Ovary (tissue), 9 donors: Measurements from ENCODE around the gene JDP2. TPM values are rescaled to one million over a fixed set of nuclear protein-coding genes. Genes with fewer than 3 reads are reported as not detected.

Experiments
- DNase-seq, 5 donors: peaks; one replicate each; pipeline ENCODE4 v3.0.0-alpha.2; 2019 to 2020
- H3K27ac ChIP-seq, 2 donors: fragments of 200-600 bp; one replicate each; pipeline versions ENCODE4 v1.5.1 to v1.8.0; 2019 to 2022
- H3K27me3 ChIP-seq: fragments of 200-600 bp; one replicate; pipeline ENCODE4 v1.8.0; 2022
- H3K36me3 ChIP-seq: fragments of 200-600 bp; sonication (generic); one replicate; pipeline ENCODE4 v1.5.1; 2019
- H3K4me1 ChIP-seq: one replicate; pipeline ENCODE4 v1.8.1; 2013; ENCODE audit warnings: mild to moderate bottlenecking, moderate library complexity; ENCODE audit not compliant: insufficient read depth
- H3K4me3 ChIP-seq: fragments of 200-600 bp; sonication (generic); one replicate; pipeline ENCODE4 v1.5.1; 2017
- H3K9me3 ChIP-seq, 2 donors: fragments of 200-600 bp in 1 of 2; sonication (generic) in 1 of 2; one replicate each; pipeline versions ENCODE4 v1.5.1 to v1.8.1; 2013 to 2019; ENCODE audit warnings: mild to moderate bottlenecking in 1 of 2, moderate library complexity in 1 of 2
- CTCF ChIP-seq, 3 donors: fragments of 450-650 bp in 2 of 3; fragments of 200-600 bp in 1 of 3; IDR thresholded peaks; one replicate each; pipeline versions ENCODE4 v1.5.1 to v1.8.0; 2016 to 2022; ENCODE audit warnings: antibody characterized with exemption in 3 of 3, mild to moderate bottlenecking in 1 of 3
- EP300 ChIP-seq: sonication (generic); formaldehyde crosslinking; IDR thresholded peaks from one replicate; pipeline ENCODE4 v1.6.1; 2017; ENCODE audit warnings: antibody characterized with exemption
- POLR2A ChIP-seq: fragments of 450-650 bp; IDR thresholded peaks from one replicate; pipeline ENCODE4 v1.6.1; 2017; ENCODE audit warnings: antibody characterized with exemption, mild to moderate bottlenecking, moderate library complexity
- WGBS, 3 donors: extraction: QIAGEN DNeasy Blood & Tissue Kit in 1 of 3; methylation state at CpG; one replicate each; pipeline versions ENCODE4 v1.1.5 to v1.1.7; 2013 to 2017; 5-methylcytosine and 5-hydroxymethylcytosine counted together
- intact Hi-C, 4 donors: fragments of 100-400 bp; cut with DNase I; formaldehyde crosslinking; loops; one replicate each; pipeline versions ENCODE4 v1.11.0 to v1.15.1; 2022 to 2023
- polyA plus RNA-seq, 2 donors: library from polyadenylated mRNA; stranded (reverse); fragments of 200-250 nt in 1 of 2; fragments of 350-450 nt in 1 of 2; fragmentation: Illumina TruSeq in 1 of 2; extraction: RNeasy Lipid Tissue Mini Kit (QIAGEN cat#74804) in 1 of 2; gene quantifications; one replicate each; pipeline ENCODE4 v1.2.3, GENCODE V29; 2013 to 2014
- total RNA-seq, 7 donors: library from RNA; depleted of rRNA in 2 of 7; stranded (reverse); fragments of >200 nt in 2 of 7; fragmentation: NEBNext Ultra II Directional in 3 of 7; extraction: Animal tissue kit (Norgen Biotek cat#: 25700) in 3 of 7; gene quantifications; one replicate each; pipeline versions ENCODE4 v1.1.0 to v1.2.4, GENCODE V29; 2016 to 2023
- donor health status: DM: no; HTN: no; CAD: no; lungs with moderate emphysema.
- donor health status: DM: no; HTN: no; CAD: no.
- donor health status: Bipolar disorder and iron deficiency.
- donor health status: DM: yes; HTN: yes; CAD: no.
- donor health status: DM: no; HTN: no; CAD: no.
- donor health status: DM: yes; HTN: yes; CAD: no.

Gene JDP2
- total and polyA plus RNA-seq, 9 donors = 16.2 to 89.9 (median 26.8) TPM

DNA sequence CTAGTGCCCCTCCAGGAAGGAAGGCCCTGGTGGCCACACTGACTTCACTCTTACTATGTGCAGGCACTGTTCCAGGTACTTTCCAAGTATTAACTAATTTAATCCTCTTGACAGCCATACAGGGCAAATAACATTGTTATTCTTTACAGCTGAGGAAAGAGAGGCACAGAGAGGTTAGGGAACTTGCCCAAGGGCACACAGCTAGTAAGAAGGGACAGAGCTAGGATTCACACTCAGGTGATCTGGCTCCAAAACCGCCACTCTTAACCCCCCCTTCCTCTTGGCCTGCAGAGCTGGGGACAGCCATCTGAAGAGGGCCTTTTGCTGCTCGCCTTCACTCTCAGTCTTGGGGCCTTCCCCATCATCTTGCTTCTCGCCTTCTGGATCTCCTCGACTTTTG lies 4.0 kb downstream of the JDP2 start:
- no peaks in the 10 kb centered on the region for H3K27me3 ChIP-seq
- WGBS, 3 donors = 89 to 97% (median 96%) methylated on average over 4 of the region's 4 CpGs
- intact Hi-C loops = no loop called here
- peaks cover 8% of the 10 kb centered on the region for H3K4me1 ChIP-seq
- no peak overlapping the region for H3K27ac ChIP-seq
- DNase-seq = no peak
- no peaks in the 10 kb centered on the region for H3K36me3 ChIP-seq
- TF ChIP-seq EP300 (no peak), CTCF (IDR thresholded peaks at IDR 0.05) (no peak), POLR2A (no peak)
- H3K9me3 ChIP-seq = no peaks in the 10 kb centered on the region
- H3K4me3 ChIP-seq = no peak overlapping the region

GRCh38 chr14:75432411-75432810 lies 4.6 kb downstream of the JDP2 start:
- no peak overlapping the region for H3K4me3 ChIP-seq
- TF ChIP-seq CTCF (IDR thresholded peaks at IDR 0.05) (no peak), POLR2A (no peak), EP300 (no peak)
- 86 to 88% (median 88%) methylated on average over 8 of the region's 8 CpGs for WGBS, 3 donors
- H3K36me3 ChIP-seq = no peaks in the 10 kb centered on the region
- H3K4me1 ChIP-seq = peaks cover 6% of the 10 kb centered on the region
- no peaks in the 10 kb centered on the region for H3K27me3 ChIP-seq
- intact Hi-C loops = no loop called here
- no peak for DNase-seq
- no peaks in the 10 kb centered on the region for H3K9me3 ChIP-seq
- no peak overlapping the region for H3K27ac ChIP-seq

DNA sequence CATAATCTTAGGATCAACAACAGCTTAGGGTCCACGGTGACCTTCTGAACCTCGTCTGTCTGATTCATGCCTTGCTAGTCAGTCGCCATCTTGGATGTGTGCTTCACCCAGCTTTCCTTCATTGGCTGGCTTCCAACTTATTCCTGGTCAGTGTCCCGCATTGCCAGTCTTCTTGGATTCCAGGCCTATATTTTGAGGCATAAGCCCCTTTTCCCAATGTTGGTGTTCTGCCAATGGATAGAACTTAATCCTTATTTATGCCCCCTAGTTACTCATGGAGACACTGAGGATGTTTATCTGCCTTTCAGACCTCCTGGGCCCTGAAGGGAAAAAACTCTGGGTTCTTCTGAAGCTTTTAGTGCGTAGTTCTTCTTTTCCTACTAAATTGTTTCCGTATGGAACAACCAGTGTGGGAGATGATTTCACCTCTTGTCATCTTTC lies 5.8 kb downstream of the JDP2 start:
- H3K27me3 ChIP-seq = no peaks in the 10 kb centered on the region
- H3K36me3 ChIP-seq = no peaks in the 10 kb centered on the region
- H3K4me3 ChIP-seq = no peak overlapping the region
- 93 to 97% (median 96%) methylated on average over 6 of the region's 6 CpGs for WGBS, 3 donors
- DNase-seq = no peak
- no peaks in the 10 kb centered on the region for H3K9me3 ChIP-seq
- no peak overlapping the region for H3K27ac ChIP-seq
- peaks cover 6% of the 10 kb centered on the region for H3K4me1 ChIP-seq
- intact Hi-C loops = no loop called here
- no peak for TF ChIP-seq POLR2A
- no peak for TF ChIP-seq CTCF (IDR thresholded peaks at IDR 0.05)
- TF ChIP-seq EP300 = no peak

GRCh38 chr14:75434138-75434889 lies 6.5 kb downstream of the JDP2 start:
- no peak for DNase-seq
- no peak overlapping the region for H3K27ac ChIP-seq
- no peaks in the 10 kb centered on the region for H3K27me3 ChIP-seq
- WGBS, 3 donors = 87 to 95% (median 87%) methylated on average over 6 of the region's 6 CpGs
- H3K36me3 ChIP-seq = no peaks in the 10 kb centered on the region
- intact Hi-C loops = no loop called here
- TF ChIP-seq CTCF (IDR thresholded peaks at IDR 0.05) (no peak), POLR2A (no peak)
- no peak overlapping the region for H3K4me3 ChIP-seq
- H3K9me3 ChIP-seq = no peaks in the 10 kb centered on the region
- H3K4me1 ChIP-seq = peaks cover 6% of the 10 kb centered on the region
